HT1080 (cell line): Measurements from ENCODE around the gene MAP2K1. TPM values are rescaled to one million over a fixed set of nuclear protein-coding genes. Genes with fewer than 3 reads are reported as not detected.
A peak's percentile ranks its signal among the peaks of the same experiment; 100 is the strongest.
"Not testable (repeated sequence)": the region's sequence is repeated elsewhere in the genome, so short reads cannot be mapped to it uniquely, and the experiment has no call there.

Source experiments
- DNase-seq: peaks from one replicate; pipeline ENCODE4 v3.0.0-alpha.2; 2015; ENCODE audit warnings: low read depth
- polyA plus RNA-seq, 2 experiments: library from polyadenylated mRNA; depleted of rRNA; stranded (reverse); fragments of >200 nt; gene quantifications; 2 replicates each; pipeline ENCODE4 v1.2.3, GENCODE V29; 2015
- total RNA-seq: library from RNA; depleted of rRNA; stranded (reverse); fragments of >200 nt; shearing (Covaris generic); gene quantifications from 2 replicates; pipeline ENCODE4 v1.2.3, GENCODE V29; 2014; rRNA removed

MAP2K1 gene
- 53.2 and 63.5 TPM in 2 replicates for total RNA-seq
- 108 TPM in 2 replicates for polyA plus RNA-seq (2015; cell fraction: cytosol; rRNA removed)
- polyA plus RNA-seq (2015; cell fraction: nucleus; rRNA removed), result 105 and 111 TPM in 2 replicates

GRCh38 chr15:66386204-66387123, at the start of gene MAP2K1:
TSS of gene MAP2K1 (plus strand) at chr15:66386912. CDS start at chr15:66387348, 436 bp downstream.
- DNase-seq, result peak; percentile 95

- DNase-seq, result not testable (repeated sequence)
Observed at GRCh38 chr15:66348530-66348929, 38.2 kb upstream of the MAP2K1 start.

DNA sequence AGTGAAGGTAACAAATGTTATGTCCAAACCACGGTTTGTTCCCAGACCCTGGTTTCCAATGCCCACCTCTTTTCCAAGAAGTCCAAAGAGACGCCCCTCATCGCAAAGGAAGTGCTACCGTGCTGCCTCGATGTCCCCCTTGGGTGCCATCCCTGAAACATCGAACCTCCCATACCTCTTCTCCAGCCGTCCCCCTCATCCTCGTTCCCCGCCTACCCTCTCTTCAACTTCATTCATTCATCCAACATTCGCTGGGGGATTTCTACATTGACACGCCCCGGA, 30.7 kb upstream of the MAP2K1 start:
- no peak for DNase-seq

GRCh38 chr15:66356359-66357236, 30.1 kb upstream of the MAP2K1 start, which contains the start of gene TIPIN:
TSS of gene TIPIN (minus strand) at chr15:66356685. CDS start at chr15:66352947, 3,738 bp downstream.
- peak; percentile 93 for DNase-seq

DNA sequence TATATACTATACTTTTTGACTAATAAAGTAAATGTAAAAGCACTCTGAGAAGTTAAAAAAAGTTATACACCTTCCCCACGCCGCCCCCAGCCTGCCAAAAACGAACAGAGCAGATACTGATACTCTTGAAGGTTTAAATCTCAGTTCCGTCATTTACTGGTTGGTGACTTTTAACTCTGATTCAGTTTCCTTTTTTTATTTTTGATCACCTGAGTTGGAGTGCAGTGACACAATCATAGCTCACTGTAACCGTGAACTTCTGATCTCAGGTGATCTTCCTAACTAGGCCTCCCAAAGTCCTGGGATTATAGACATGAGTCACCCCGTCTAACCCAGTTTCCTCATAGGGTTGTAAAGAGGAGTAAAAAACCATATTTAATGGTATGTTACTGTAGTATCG, 27.0 kb upstream of the MAP2K1 start:
- DNase-seq, result peak; percentile 24

GRCh38 chr15:66361745-66362460, 24.8 kb upstream of the MAP2K1 start:
- DNase-seq, result not testable (repeated sequence)

DNA sequence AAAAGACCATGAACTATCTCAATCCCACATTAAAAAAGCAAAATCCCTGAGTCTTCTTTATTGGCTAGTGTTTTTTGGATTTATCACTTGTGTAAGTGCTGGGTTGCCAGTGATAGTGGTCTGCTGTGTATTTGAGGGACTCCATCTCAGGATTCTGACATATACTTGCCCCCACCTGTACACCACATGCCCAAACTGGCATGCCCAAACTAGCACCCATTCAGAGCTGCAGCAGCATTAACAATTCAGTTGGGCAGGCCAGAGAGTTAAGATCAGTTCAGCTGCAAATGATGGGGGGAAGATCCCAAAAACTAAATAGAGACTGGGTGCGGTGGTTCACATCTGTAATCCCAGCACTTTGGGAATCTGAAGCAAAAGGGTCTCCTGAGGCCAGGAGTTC, 23.9 kb upstream of the MAP2K1 start:
- no peak for DNase-seq

- DNase-seq, result no peak
Observed at GRCh38 chr15:66364944-66365528, 21.7 kb upstream of the MAP2K1 start.

- DNase-seq, result peak; percentile 43
Observed at GRCh38 chr15:66369773-66370651, 16.7 kb upstream of the MAP2K1 start.

GRCh38 chr15:66374179-66374578, 12.5 kb upstream of the MAP2K1 start:
- no peak for DNase-seq

- DNase-seq, result no peak
Observed at GRCh38 chr15:66378814-66379430, 7.8 kb upstream of the MAP2K1 start.

DNA sequence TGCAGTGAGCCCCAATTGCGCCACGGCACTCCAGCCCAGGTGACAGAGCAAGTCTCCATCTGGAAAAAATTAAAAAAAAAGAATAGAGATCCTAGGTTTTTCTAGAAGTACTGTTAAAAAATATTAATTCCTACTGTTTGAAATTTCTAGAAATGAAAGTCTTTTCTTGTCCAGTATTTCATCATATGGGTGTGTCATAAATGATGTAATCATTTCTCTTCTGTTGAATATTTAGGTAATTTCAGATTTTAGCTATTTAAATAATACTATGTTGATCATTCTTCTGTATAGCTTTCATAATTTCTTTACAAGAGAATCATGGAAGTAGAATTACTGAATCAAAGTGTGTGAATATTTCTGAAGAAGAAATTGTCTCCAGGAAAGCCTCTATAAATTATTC, 5.3 kb upstream of the MAP2K1 start:
- not testable (repeated sequence) for DNase-seq

- peak; percentile 78 for DNase-seq
Observed at GRCh38 chr15:66387163-66388042, 691 bp downstream of the MAP2K1 start.

DNA sequence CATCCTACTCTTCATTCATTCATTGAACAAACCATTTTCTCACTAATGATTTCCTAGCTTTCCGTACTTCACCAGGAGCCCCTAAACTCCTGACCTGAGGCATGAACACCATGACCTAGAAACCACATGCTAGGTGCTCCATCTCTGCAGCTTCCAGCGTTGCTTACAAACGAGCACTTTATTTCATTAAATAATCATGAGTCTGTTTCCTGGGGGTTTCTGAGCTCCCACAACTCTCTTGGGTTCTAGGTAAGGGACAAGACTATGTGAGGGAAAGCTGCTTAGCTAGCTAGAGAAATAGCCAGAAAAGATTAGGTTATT, 1.3 kb downstream of the MAP2K1 start:
- no peak for DNase-seq

- no peak for DNase-seq
Observed at GRCh38 chr15:66388576-66388975, 1.9 kb downstream of the MAP2K1 start.

DNA sequence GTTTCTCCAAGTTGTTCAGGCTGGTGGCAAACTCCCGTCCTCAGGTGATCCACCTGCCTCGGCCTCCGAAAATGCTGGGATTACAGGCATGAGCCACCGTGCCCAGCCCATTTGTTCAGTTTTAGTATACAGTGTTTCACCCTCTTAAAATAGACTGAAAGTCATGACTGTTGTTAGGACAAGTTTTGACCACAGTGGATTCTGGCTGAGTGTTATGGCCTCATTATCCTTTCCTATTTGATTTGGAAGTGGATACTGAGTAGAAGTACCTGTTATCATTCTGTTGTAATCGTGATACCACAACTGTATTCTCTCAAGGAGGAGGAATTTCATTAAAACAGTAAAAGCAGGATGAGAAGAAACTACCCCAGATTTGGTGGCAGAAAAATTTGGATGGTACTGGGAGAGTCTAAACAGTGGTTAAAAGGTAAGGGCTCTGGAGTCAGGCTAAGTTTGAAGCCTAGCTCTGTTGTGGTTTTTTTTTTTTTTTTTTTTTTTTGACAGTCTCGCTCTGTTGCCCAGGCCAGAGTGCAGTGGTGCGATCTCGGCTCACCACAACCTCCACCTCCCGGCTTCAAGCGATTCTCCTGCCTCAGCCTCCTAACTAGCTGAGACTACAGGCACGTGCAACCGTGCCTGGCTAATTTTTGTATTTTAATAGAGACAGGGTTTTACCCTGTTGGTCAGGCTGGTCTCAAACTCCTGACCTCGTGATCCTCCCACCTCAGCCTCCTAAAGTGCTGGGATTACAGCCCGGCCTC, 2.6 kb downstream of the MAP2K1 start:
- no peak for DNase-seq

DNA sequence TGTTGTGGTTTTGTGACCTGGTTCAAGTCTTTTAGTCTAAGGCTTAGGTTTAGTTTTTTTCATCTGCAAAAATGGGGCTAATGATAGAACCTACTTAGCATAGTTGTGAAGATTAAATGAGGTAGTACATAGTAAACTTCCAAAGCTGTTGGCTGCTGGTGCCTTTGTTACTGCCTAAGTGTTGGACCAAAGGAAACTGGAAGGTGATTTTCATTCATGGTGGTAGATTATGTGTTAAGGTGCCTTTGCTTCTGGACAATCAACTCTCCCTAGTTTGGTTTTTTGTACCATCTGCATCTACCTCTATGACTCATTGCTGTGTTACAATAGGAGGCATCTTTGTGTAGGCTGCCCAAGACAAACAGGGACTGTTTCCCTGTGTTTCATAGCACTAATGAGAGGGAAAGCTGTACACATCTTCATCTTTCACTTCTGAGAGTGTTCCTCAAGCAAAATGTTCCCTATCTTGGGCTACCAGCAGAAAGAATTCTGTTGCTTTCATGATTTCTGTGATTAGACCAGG, 3.2 kb downstream of the MAP2K1 start:
- DNase-seq, result peak; percentile 25

GRCh38 chr15:66390678-66391077, 4.0 kb downstream of the MAP2K1 start:
- DNase-seq, result peak; percentile 78
